ENCODE data around the gene KMT2E.

KMT2E gene, protein sequence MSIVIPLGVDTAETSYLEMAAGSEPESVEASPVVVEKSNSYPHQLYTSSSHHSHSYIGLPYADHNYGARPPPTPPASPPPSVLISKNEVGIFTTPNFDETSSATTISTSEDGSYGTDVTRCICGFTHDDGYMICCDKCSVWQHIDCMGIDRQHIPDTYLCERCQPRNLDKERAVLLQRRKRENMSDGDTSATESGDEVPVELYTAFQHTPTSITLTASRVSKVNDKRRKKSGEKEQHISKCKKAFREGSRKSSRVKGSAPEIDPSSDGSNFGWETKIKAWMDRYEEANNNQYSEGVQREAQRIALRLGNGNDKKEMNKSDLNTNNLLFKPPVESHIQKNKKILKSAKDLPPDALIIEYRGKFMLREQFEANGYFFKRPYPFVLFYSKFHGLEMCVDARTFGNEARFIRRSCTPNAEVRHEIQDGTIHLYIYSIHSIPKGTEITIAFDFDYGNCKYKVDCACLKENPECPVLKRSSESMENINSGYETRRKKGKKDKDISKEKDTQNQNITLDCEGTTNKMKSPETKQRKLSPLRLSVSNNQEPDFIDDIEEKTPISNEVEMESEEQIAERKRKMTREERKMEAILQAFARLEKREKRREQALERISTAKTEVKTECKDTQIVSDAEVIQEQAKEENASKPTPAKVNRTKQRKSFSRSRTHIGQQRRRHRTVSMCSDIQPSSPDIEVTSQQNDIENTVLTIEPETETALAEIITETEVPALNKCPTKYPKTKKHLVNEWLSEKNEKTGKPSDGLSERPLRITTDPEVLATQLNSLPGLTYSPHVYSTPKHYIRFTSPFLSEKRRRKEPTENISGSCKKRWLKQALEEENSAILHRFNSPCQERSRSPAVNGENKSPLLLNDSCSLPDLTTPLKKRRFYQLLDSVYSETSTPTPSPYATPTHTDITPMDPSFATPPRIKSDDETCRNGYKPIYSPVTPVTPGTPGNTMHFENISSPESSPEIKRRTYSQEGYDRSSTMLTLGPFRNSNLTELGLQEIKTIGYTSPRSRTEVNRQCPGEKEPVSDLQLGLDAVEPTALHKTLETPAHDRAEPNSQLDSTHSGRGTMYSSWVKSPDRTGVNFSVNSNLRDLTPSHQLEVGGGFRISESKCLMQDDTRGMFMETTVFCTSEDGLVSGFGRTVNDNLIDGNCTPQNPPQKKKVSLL (N-terminal part only)

DNA sequence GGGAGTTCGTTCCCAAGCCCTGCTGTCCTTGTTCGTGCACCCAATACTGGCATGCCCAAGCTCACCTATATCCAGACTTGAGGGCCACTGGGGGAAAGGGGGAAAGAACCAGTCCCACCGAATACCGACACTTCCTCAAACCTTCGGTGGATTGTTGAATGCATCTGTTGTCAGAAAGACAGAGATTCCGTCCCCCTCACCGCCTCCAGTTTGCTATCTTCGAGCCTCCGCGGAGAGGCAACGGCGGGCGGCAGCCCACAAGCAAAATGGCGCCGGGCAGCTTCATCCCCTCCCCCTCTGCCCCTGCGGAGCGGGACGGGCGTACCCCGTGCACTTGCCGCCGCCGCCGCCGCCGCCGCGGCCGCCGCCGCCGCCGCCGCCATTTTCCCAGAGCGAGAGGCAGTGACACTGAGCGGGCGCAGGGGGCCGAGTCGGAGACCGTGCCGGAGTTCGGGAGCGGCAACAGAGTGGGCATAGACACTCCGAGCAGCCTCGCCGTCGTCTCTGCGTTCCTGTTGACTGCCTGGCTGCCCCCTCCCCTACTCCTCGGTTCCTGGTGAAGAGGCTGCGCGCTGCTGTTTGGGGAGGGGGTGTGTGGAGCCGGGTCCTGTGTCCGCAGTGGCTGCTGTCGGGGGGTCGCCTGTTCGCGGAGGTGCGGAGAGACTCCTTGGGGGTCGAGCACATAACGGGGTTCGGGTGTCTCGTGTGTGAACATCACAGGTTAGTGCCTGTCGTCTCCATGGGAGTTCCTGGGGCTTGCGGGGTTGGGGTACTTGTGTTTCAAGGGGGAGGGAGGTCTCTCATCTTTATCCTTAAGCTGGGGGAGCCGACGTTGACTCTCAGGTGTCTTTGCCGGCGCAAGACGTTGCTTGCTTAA, at the start of gene KMT2E:
Gene KMT2E (plus strand): TSS at position 390 of the 877 bp plus-strand sequence. CDS start 26,748 bp downstream, outside the sequence.
- DNase-seq (ENCODE audit: low read depth), result peak; percentile 87
- TF ChIP-seq, protein P1, sequence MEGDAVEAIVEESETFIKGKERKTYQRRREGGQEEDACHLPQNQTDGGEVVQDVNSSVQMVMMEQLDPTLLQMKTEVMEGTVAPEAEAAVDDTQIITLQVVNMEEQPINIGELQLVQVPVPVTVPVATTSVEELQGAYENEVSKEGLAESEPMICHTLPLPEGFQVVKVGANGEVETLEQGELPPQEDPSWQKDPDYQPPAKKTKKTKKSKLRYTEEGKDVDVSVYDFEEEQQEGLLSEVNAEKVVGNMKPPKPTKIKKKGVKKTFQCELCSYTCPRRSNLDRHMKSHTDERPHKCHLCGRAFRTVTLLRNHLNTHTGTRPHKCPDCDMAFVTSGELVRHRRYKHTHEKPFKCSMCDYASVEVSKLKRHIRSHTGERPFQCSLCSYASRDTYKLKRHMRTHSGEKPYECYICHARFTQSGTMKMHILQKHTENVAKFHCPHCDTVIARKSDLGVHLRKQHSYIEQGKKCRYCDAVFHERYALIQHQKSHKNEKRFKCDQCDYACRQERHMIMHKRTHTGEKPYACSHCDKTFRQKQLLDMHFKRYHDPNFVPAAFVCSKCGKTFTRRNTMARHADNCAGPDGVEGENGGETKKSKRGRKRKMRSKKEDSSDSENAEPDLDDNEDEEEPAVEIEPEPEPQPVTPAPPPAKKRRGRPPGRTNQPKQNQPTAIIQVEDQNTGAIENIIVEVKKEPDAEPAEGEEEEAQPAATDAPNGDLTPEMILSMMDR (IDR thresholded peaks at IDR 0.05; ENCODE audit: insufficient read depth, low read depth, low read length, missing control alignments), result no peak
- H3K4me3 ChIP-seq (ENCODE audit: low read length), result peak within 1 kb of the TSS; percentile 96

DNA sequence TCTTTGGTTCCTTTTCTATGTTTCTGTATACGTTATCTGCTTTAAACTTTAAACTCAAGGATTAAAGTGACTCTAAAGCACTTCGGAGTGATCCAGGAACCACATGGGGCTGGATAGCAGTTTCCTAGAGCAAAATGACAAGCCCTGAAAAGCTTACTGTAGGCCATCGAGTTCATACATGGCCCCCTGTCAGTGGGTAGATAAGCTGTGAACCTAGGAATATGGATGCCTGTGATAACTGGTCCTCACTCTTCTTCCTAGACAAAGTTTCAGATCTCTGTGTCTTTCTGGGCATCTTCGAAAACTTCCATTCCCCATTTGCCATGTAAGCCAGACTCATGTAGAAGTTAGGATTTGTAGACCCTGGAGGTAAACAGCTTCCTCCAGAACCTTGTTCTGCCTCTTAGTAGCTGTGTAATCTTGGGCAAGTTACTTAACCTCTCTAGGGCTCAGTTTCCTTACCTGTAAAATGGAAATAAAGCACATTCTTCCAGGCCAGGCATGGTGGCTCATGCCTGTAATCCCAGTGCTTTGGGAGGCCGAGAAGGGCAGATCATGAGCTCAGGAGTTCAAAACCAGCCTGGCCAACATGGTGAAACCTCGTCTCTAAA, 49.3 kb upstream of the KMT2E start:
- H3K4me3 ChIP-seq (ENCODE audit: low read length), result no peak overlapping the region
- TF ChIP-seq, protein P1 (IDR thresholded peaks at IDR 0.05; ENCODE audit: insufficient read depth, low read depth, low read length, missing control alignments), result no peak
- no peak for DNase-seq (ENCODE audit: low read depth)

DNA sequence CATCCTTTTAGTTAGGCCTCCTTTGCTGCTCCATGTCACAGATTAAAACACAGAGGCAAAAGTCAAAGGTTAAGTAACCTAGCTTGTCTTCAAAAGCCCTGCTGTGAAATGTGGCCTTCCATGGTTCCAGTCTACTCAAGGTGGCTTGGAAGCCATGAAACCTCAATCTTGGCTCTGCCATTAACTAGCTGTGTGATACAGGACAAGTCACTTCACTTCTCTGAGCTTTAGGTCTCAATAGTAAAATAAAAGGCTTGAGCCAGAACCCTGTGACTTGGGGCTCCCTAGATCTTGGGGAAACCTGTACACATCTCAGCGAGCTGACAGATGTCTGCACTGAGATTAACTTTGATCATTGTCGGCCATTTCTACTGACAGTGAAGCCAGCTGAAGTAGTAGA, 48.0 kb upstream of the KMT2E start:
- TF ChIP-seq, protein P1 (IDR thresholded peaks at IDR 0.05; ENCODE audit: insufficient read depth, low read depth, low read length, missing control alignments), result no peak
- no peak for DNase-seq (ENCODE audit: low read depth)
- H3K4me3 ChIP-seq (ENCODE audit: low read length), result no peak overlapping the region

DNA sequence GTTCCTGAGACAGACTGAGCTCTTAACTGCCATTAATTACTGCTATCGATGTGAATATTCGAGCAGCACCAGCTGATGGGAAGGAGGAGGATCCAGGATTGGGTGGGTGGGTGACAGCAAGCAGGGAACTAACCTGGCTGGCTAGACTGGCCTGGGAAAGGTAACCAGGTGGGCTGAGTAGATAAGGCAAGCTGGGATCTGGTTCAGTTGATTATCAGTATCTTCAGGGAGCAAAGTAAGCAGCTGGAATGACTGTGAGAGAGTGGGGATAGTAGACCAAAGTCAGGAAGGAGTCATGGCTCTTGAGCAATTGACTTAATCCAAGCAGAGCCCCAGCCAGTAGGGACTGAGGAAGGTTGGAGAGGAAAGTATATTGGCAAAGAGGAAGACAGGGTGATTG, 46.9 kb upstream of the KMT2E start:
- TF ChIP-seq, protein P1 (IDR thresholded peaks at IDR 0.05; ENCODE audit: insufficient read depth, low read depth, low read length, missing control alignments), result no peak
- H3K4me3 ChIP-seq (ENCODE audit: low read length), result no peak overlapping the region
- DNase-seq (ENCODE audit: low read depth), result peak; percentile 65

DNA sequence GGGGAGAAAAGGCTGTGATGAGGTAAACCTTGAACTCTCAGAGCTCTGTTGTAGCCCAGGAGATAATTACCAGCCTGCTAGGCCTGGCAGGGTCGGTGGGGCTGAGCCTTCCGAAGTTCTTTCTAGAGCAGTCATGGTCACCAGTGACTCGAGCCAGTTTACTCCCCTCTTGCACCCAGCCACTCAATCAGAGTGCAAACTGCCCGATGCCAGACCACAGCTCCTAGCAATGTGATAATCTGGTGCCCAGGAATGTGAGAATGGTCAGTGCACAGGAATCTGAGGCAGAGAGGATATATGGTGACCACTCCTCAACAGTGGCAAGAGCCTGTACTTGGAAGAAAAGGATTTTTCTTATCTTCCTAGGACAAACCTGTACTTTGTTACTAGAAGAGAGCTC, 46.4 kb upstream of the KMT2E start:
- H3K4me3 ChIP-seq (ENCODE audit: low read length), result no peak overlapping the region
- DNase-seq (ENCODE audit: low read depth), result no peak
- TF ChIP-seq, protein P1 (IDR thresholded peaks at IDR 0.05; ENCODE audit: insufficient read depth, low read depth, low read length, missing control alignments), result no peak

All from epithelial cell of esophagus (primary cell).